Spleen (tissue), 11 donors: Measurements from ENCODE around the gene NGF. TPM values are rescaled to one million over a fixed set of nuclear protein-coding genes. Genes with fewer than 3 reads are reported as not detected.

ENCODE experiments used
- DNase-seq: peaks from one replicate; pipeline ENCODE4 v3.0.0-alpha.2; 2020
- H3K27ac ChIP-seq, 8 donors: fragments of 200-600 bp; sonication (generic) in 7 of 8; 1 replicate in 4 of 8; 2 replicates in 4 of 8; pipeline versions ENCODE4 v1.5.0 to v1.8.0; 2016 to 2021; ENCODE audit warnings: inconsistent platforms in 4 of 8, mild to moderate bottlenecking in 4 of 8, moderate library complexity in 1 of 8
- H3K27me3 ChIP-seq, 7 donors: fragments of 200-600 bp; sonication (generic) in 6 of 7; replicated peaks in 1 of 7; 1 replicate in 4 of 7; 2 replicates in 3 of 7; pipeline versions ENCODE4 v1.5.0 to v1.8.0; 2016 to 2021; ENCODE audit warnings: inconsistent platforms in 3 of 7, mild to moderate bottlenecking in 1 of 7
- H3K36me3 ChIP-seq, 6 donors: fragments of 200-600 bp; sonication (generic) in 5 of 6; 1 replicate in 4 of 6; 2 replicates in 2 of 6; pipeline versions ENCODE4 v1.5.0 to v1.8.0; 2016 to 2021; ENCODE audit warnings: inconsistent platforms in 2 of 6
- H3K4me1 ChIP-seq, 6 donors: fragments of 200-600 bp; sonication (generic) in 5 of 6; 1 replicate in 3 of 6; 2 replicates in 3 of 6; pipeline versions ENCODE4 v1.5.0 to v1.8.0; 2016 to 2021; ENCODE audit warnings: inconsistent platforms in 3 of 6
- H3K4me3 ChIP-seq, 8 donors: fragments of 200-600 bp; sonication (generic) in 7 of 8; 1 replicate in 4 of 8; 2 replicates in 4 of 8; pipeline versions ENCODE4 v1.5.0 to v1.8.0; 2016 to 2021; ENCODE audit warnings: inconsistent platforms in 4 of 8, mild to moderate bottlenecking in 4 of 8, moderate library complexity in 2 of 8
- H3K9me3 ChIP-seq, 8 donors: fragments of 200-600 bp; sonication (generic) in 7 of 8; 1 replicate in 4 of 8; 2 replicates in 4 of 8; pipeline versions ENCODE4 v1.5.0 to v1.8.0; 2016 to 2021; ENCODE audit warnings: inconsistent platforms in 4 of 8
- POLR2A ChIP-seq, 3 donors: fragments of 450-650 bp; IDR thresholded peaks; one replicate each; pipeline ENCODE4 v1.5.1; 2017; ENCODE audit warnings: antibody characterized with exemption in 3 of 3, mild to moderate bottlenecking in 1 of 3
- POLR2AphosphoS5 ChIP-seq, 3 donors: sonication (generic); formaldehyde crosslinking; IDR thresholded peaks; one replicate each; pipeline ENCODE4 v1.5.1; 2017; ENCODE audit warnings: antibody characterized with exemption in 3 of 3
- WGBS, 5 donors: extraction: QIAGEN DNeasy Blood & Tissue Kit in 3 of 5; methylation state at CpG; one replicate each; pipeline versions ENCODE4 v1.1.5 to v1.1.7; 2013 to 2018; 5-methylcytosine and 5-hydroxymethylcytosine counted together
- intact Hi-C: fragments of 100-400 bp; cut with DNase I; formaldehyde crosslinking; loops from one replicate; pipeline ENCODE4 v1.15.0; 2023; ENCODE audit warnings: low total_unique reads
- polyA plus RNA-seq, 3 donors: library from polyadenylated mRNA; stranded (reverse); fragments of 200-250 nt; gene quantifications; one replicate each; pipeline ENCODE4 v1.2.1, GENCODE V29; 2013
- total RNA-seq, 7 donors: library from RNA; depleted of rRNA in 3 of 7; stranded (reverse); fragments of >200 nt in 3 of 7; fragmentation: NEBNext Ultra II Directional in 4 of 7; extraction: Animal tissue kit (Norgen Biotek cat#: 25700) in 4 of 7; gene quantifications; one replicate each; pipeline versions ENCODE4 v1.1.0 to v1.2.1, GENCODE V29; 2016 to 2021
- TF ChIP-seq, protein P1 (sequence below), 11 experiments: fragments of 200-600 bp in 7 of 11; fragments of 450-650 bp in 4 of 11; sonication (generic) in 4 of 11; IDR thresholded peaks in 8 of 11; conservative IDR thresholded peaks in 3 of 11; 1 replicate in 7 of 11; 2 replicates in 4 of 11; pipeline versions ENCODE4 v1.4.0 to v1.8.0; 2016 to 2021; ENCODE audit warnings: antibody characterized with exemption in 11 of 11, inconsistent platforms in 4 of 11, mild to moderate bottlenecking in 1 of 11
- donor health status: healthy with polysubstance abuse.
- donor health status: DM: no; HTN: no; CAD: no; lungs with moderate emphysema.
- donor health status: DM: no; HTN: no; CAD: no.
- donor health status: Bipolar disorder and iron deficiency.
- donor health status: healthy.
- donor health status: DM: no; HTN: no; CAD: no.
- donor health status: DM: yes; HTN: yes; CAD: no.

Gene NGF
- total and polyA plus RNA-seq, 10 donors: 0.34 to 4.6 (median 2.0) TPM

DNA sequence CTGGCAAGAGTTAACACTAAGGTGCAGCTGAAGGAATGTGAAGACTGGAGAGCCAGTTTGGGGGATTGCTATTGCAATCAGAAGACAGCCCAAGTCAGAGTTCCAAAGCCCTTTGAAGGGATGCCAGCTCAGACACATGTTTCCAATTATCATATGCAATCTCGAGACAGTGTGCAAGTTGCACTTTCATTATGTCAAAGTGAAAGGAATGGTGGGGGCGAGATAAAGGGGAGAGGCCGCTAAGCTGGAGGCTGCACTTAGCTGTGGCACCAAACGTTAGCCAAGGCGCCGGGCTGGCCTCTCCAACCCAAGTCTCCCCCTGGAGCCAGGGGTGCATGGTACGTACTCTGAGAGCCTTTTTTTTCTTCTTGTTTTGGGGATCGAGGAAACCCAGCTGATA, 58.0 kb downstream of the NGF start:
- Histone ChIP-seq H3K36me3 (no peaks in the 10 kb centered on the region), H3K27ac (peak overlapping the region in 2 of 8 donors; percentile 23 to 25), H3K27me3 (no peaks in the 10 kb centered on the region), H3K9me3 (peaks cover 0 to 10% (median 3%) of the 10 kb centered on the region in 8 donors), H3K4me3 (no peak overlapping the region), H3K4me1 (peaks cover 0 to 4% (median 0%) of the 10 kb centered on the region in 6 donors)
- DNase-seq: no peak
- TF ChIP-seq POLR2A (IDR thresholded peaks at IDR 0.05): no peak
- TF ChIP-seq, protein P1, sequence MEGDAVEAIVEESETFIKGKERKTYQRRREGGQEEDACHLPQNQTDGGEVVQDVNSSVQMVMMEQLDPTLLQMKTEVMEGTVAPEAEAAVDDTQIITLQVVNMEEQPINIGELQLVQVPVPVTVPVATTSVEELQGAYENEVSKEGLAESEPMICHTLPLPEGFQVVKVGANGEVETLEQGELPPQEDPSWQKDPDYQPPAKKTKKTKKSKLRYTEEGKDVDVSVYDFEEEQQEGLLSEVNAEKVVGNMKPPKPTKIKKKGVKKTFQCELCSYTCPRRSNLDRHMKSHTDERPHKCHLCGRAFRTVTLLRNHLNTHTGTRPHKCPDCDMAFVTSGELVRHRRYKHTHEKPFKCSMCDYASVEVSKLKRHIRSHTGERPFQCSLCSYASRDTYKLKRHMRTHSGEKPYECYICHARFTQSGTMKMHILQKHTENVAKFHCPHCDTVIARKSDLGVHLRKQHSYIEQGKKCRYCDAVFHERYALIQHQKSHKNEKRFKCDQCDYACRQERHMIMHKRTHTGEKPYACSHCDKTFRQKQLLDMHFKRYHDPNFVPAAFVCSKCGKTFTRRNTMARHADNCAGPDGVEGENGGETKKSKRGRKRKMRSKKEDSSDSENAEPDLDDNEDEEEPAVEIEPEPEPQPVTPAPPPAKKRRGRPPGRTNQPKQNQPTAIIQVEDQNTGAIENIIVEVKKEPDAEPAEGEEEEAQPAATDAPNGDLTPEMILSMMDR (IDR thresholded peaks at IDR 0.05 in 8 of 11, conservative IDR thresholded peaks at IDR 0.05 in 3 of 11): no peak
- no peak for TF ChIP-seq POLR2AphosphoS5 (IDR thresholded peaks at IDR 0.05)
- 51 to 81% (median 73%) methylated on average over 8 of the region's 8 CpGs for WGBS, 5 donors
- intact Hi-C loops: no loop called here

DNA sequence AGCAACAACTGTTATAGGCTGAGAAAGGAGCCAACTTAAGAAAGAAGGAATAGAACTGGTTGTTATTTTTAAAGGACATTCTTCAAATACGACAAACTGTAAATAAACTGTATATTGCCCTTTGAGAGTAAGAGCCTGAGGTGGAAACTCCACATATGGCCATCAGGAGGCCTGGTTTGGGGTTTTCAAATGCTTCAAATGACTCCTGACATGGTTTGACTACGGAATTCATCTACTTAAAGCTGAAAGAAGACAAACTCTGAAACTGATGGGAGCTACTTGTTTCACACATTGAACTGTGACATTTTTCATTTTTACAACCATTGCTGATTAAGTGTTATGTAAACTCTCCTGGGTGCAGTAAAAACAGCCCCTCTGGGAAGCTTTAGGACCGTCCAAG, 59.8 kb downstream of the NGF start:
- WGBS, 5 donors: 60 to 81% (median 71%) methylated on average over 3 of the region's 3 CpGs
- TF ChIP-seq POLR2AphosphoS5 (IDR thresholded peaks at IDR 0.05) (no peak), POLR2A (IDR thresholded peaks at IDR 0.05) (no peak)
- TF ChIP-seq, protein P1 (IDR thresholded peaks at IDR 0.05 in 8 of 11, conservative IDR thresholded peaks at IDR 0.05 in 3 of 11): no peak
- Histone ChIP-seq H3K9me3 (peaks cover 0 to 10% (median 3%) of the 10 kb centered on the region in 8 donors), H3K4me1 (peaks cover 0 to 4% (median 0%) of the 10 kb centered on the region in 6 donors), H3K27me3 (no peaks in the 10 kb centered on the region), H3K4me3 (no peak overlapping the region), H3K36me3 (no peaks in the 10 kb centered on the region), H3K27ac (peak overlapping the region in 1 of 8 donors; percentile 2)
- no peak for DNase-seq
- intact Hi-C loops: no loop called here

- WGBS, 5 donors: 57 to 69% (median 61%) methylated on average over 2 of the region's 2 CpGs
- Histone ChIP-seq H3K27me3 (no peaks in the 10 kb centered on the region), H3K27ac (no peak overlapping the region), H3K36me3 (no peaks in the 10 kb centered on the region), H3K4me3 (no peak overlapping the region), H3K9me3 (peaks cover 0 to 10% (median 3%) of the 10 kb centered on the region in 8 donors), H3K4me1 (peaks cover 0 to 4% (median 0%) of the 10 kb centered on the region in 6 donors)
- TF ChIP-seq, protein P1 (IDR thresholded peaks at IDR 0.05 in 8 of 11, conservative IDR thresholded peaks at IDR 0.05 in 3 of 11): no peak
- TF ChIP-seq POLR2AphosphoS5 (IDR thresholded peaks at IDR 0.05) (no peak), POLR2A (IDR thresholded peaks at IDR 0.05) (no peak)
- intact Hi-C loops: no loop called here
- DNase-seq: no peak
Observed at GRCh38 chr1:115277276-115277675, 60.8 kb downstream of the NGF start.

DNA sequence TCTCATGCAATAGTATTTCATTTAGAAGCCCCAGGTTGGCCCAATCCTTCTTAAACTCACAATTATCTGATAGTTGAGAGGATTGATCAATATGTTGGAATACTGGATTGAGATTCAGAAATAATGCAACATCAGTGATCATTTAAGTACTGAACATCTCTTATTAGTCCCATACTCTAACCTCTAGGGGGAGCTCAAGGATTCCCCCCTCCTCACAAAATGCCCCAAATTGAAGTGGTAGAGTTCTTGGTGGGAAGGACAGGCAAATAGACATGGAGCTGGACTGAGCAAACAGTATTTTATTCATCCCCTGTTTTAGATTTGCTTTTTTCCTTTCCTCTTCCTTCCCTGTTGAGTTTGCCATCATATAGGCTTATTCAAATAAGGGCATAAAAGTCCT, 62.8 kb downstream of the NGF start:
- peaks cover 0 to 10% (median 3%) of the 10 kb centered on the region in 8 donors for H3K9me3 ChIP-seq
- no peaks in the 10 kb centered on the region for H3K27me3 ChIP-seq
- H3K4me1 ChIP-seq: peaks cover 0 to 4% (median 0%) of the 10 kb centered on the region in 6 donors
- TF ChIP-seq POLR2A (IDR thresholded peaks at IDR 0.05): no peak
- TF ChIP-seq POLR2AphosphoS5 (IDR thresholded peaks at IDR 0.05): no peak
- TF ChIP-seq, protein P1 (IDR thresholded peaks at IDR 0.05 in 8 of 11, conservative IDR thresholded peaks at IDR 0.05 in 3 of 11): peak in 2 of 11 experiments; percentile 5 to 32
- no peak overlapping the region for H3K4me3 ChIP-seq
- DNase-seq: no peak
- intact Hi-C loops: no loop called here
- H3K36me3 ChIP-seq: no peaks in the 10 kb centered on the region
- H3K27ac ChIP-seq: peak overlapping the region in 4 of 8 donors; percentile 13 to 54 (median 40)
